Cardiac fibroblast (primary cell): ENCODE results near the gene RABGGTA.

Experiments
- DNase-seq, 2 donors: peaks; one replicate each; pipeline versions ENCODE4 v3.0.0 to v3.0.0-alpha.2; 2010; ENCODE audit warnings: low read depth in 2 of 2
- H3K4me3 ChIP-seq, 2 donors: replicated peaks in 1 of 2; 1 replicate in 1 of 2; 2 replicates in 1 of 2; pipeline ENCODE4 v1.5.1; 2011; ENCODE audit warnings: low read depth in 2 of 2, low read length in 2 of 2, mild to moderate bottlenecking in 2 of 2, moderate library complexity in 1 of 2
- CTCF ChIP-seq: IDR thresholded peaks from one replicate; pipeline ENCODE4 v1.5.1; 2011; ENCODE audit warnings: low read depth, mild to moderate bottlenecking, low read length, inconsistent platforms

RABGGTA gene

GRCh38 chr14:24283796-24284460 is 12.5 kb upstream of the RABGGTA start:
- no peak overlapping the region for H3K4me3 ChIP-seq
- no peak for TF ChIP-seq CTCF
- DNase-seq, result no peak

- no peak for TF ChIP-seq CTCF
- DNase-seq, result no peak
- no peak overlapping the region for H3K4me3 ChIP-seq
Observed at GRCh38 chr14:24282736-24283135, 11.3 kb upstream of the RABGGTA start.

GRCh38 chr14:24281636-24282035 is 10.2 kb upstream of the RABGGTA start:
- no peak overlapping the region for H3K4me3 ChIP-seq
- no peak for TF ChIP-seq CTCF
- DNase-seq, result no peak

- H3K4me3 ChIP-seq, result no peak overlapping the region
- TF ChIP-seq CTCF, result no peak
Observed at GRCh38 chr14:24280797-24281460, 9.5 kb upstream of the RABGGTA start.

GRCh38 chr14:24279301-24280186 is 8.1 kb upstream of the RABGGTA start:
- peak; percentile 19 to 20 for DNase-seq
- TF ChIP-seq CTCF, result peak; percentile 7
- no peak overlapping the region for H3K4me3 ChIP-seq

More at GRCh38 chr14:24280797-24281460, 9.5 kb upstream of the RABGGTA start:
- DNase-seq, result peak; percentile 31 to 62

GRCh38 chr14:24278424-24278823 is 7.0 kb upstream of the RABGGTA start:
- TF ChIP-seq CTCF, result no peak
- DNase-seq, result no peak

More at GRCh38 chr14:24278424-24278823, 7.0 kb upstream of the RABGGTA start:
- no peak overlapping the region for H3K4me3 ChIP-seq
